Measurements from ENCODE around the gene TNIK.

The TNIK gene

GRCh38 chr3:171163101-171164066 is 296.8 kb downstream of the TNIK start:
- no peak for DNase-seq (ENCODE audit: low spot score)

GRCh38 chr3:171160325-171160724 is 299.9 kb downstream of the TNIK start:
- no peak for DNase-seq (ENCODE audit: low spot score)

- DNase-seq (ENCODE audit: low spot score) = no peak
Measured at GRCh38 chr3:171159822-171160157, 300.4 kb downstream of the TNIK start.

- peak; percentile 82 for DNase-seq (ENCODE audit: low spot score)
Measured at GRCh38 chr3:171159024-171159821, 301.0 kb downstream of the TNIK start.

GRCh38 chr3:171157980-171158379 is 302.2 kb downstream of the TNIK start:
- DNase-seq (ENCODE audit: low spot score) = no peak

- DNase-seq (ENCODE audit: low spot score) = peak; percentile 86
Measured at GRCh38 chr3:171157286-171157685, 302.9 kb downstream of the TNIK start.

- DNase-seq (ENCODE audit: low spot score) = no peak
Measured at GRCh38 chr3:171156401-171157010, 303.7 kb downstream of the TNIK start.

- DNase-seq (ENCODE audit: low spot score) = no peak
Measured at GRCh38 chr3:171155122-171155700, 305.0 kb downstream of the TNIK start.

- DNase-seq (ENCODE audit: low spot score) = no peak
Measured at GRCh38 chr3:171150945-171151344, 309.3 kb downstream of the TNIK start.

GRCh38 chr3:171149526-171150116 is 310.6 kb downstream of the TNIK start:
- DNase-seq (ENCODE audit: low spot score) = no peak

GRCh38 chr3:171145798-171146197 is 314.4 kb downstream of the TNIK start:
- no peak for DNase-seq (ENCODE audit: low spot score)

GRCh38 chr3:171142985-171143384 is 317.2 kb downstream of the TNIK start:
- DNase-seq (ENCODE audit: low spot score) = no peak

GRCh38 chr3:171140246-171140645 is 320.0 kb downstream of the TNIK start:
- DNase-seq (ENCODE audit: low spot score) = no peak

- no peak for DNase-seq (ENCODE audit: low spot score)
Measured at GRCh38 chr3:171138027-171138426, 322.2 kb downstream of the TNIK start.

- DNase-seq (ENCODE audit: low spot score) = no peak
Measured at GRCh38 chr3:171135549-171135948, 324.7 kb downstream of the TNIK start.

GRCh38 chr3:171133796-171134569 is 326.2 kb downstream of the TNIK start:
- no peak for DNase-seq (ENCODE audit: low spot score)

GRCh38 chr3:171133337-171133736 is 326.9 kb downstream of the TNIK start:
- DNase-seq (ENCODE audit: low spot score) = no peak

GRCh38 chr3:171132873-171133272 is 327.3 kb downstream of the TNIK start:
- no peak for DNase-seq (ENCODE audit: low spot score)

- no peak for DNase-seq (ENCODE audit: low spot score)
Measured at GRCh38 chr3:171129827-171130226, 330.4 kb downstream of the TNIK start.

- DNase-seq (ENCODE audit: low spot score) = no peak
Measured at GRCh38 chr3:171127611-171128010, 332.6 kb downstream of the TNIK start.
